ENCODE results near the gene TEAD2.

DNA sequence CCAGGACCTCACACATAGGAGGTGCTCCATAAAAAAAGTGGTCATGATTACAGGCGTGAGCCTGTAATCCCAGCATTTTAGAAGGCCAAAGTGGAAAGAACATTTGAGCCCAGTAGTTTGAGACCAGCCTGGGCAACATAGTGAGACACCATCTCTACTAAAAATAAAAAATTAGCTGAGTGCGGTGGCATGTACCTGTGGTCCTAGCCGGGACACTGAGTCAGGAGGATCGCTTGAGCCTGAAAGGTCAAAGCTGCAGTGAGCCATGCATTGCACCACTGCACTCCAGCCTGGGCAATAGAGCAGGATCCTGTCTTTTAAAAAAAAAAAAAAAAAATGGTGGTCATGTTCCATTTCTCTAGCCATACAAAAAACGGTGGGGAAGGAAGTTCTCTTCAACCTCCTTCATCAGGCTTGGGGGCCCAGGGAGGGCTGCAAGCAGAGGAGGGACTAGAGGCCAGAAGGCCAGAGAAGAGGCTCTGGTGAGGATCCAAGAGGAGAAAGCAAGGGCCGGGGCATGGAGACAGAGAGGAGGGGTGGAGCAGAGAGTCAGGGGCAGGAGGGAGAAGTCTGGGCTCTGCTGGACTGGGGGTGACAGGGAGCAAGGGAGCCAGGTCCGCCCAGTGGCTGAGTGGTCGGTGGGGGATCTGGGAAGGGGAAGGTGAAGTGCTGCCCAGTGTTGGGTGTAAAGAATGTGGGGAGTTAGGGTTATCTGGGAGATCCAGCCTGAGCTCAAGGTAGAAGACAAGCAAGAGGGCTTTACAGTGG, 34.7 kb upstream of the TEAD2 start:
- TF ChIP-seq EP300 (IDR thresholded peaks at IDR 0.05; ENCODE audit: borderline replicate concordance) (no peak), CREB1 (IDR thresholded peaks at IDR 0.05; ENCODE audit: low read depth) (no peak), CEBPB (IDR thresholded peaks at IDR 0.05) (no peak), NFIC (IDR thresholded peaks at IDR 0.05) (no peak), RAD21 (IDR thresholded peaks at IDR 0.05; ENCODE audit: low read depth) (no peak), FOXM1 (IDR thresholded peaks at IDR 0.05; ENCODE audit: borderline replicate concordance, low read depth) (no peak)
- TF ChIP-seq, protein P1, sequence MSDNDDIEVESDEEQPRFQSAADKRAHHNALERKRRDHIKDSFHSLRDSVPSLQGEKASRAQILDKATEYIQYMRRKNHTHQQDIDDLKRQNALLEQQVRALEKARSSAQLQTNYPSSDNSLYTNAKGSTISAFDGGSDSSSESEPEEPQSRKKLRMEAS (IDR thresholded peaks at IDR 0.05): no peak
- TF ChIP-seq, protein P2, sequence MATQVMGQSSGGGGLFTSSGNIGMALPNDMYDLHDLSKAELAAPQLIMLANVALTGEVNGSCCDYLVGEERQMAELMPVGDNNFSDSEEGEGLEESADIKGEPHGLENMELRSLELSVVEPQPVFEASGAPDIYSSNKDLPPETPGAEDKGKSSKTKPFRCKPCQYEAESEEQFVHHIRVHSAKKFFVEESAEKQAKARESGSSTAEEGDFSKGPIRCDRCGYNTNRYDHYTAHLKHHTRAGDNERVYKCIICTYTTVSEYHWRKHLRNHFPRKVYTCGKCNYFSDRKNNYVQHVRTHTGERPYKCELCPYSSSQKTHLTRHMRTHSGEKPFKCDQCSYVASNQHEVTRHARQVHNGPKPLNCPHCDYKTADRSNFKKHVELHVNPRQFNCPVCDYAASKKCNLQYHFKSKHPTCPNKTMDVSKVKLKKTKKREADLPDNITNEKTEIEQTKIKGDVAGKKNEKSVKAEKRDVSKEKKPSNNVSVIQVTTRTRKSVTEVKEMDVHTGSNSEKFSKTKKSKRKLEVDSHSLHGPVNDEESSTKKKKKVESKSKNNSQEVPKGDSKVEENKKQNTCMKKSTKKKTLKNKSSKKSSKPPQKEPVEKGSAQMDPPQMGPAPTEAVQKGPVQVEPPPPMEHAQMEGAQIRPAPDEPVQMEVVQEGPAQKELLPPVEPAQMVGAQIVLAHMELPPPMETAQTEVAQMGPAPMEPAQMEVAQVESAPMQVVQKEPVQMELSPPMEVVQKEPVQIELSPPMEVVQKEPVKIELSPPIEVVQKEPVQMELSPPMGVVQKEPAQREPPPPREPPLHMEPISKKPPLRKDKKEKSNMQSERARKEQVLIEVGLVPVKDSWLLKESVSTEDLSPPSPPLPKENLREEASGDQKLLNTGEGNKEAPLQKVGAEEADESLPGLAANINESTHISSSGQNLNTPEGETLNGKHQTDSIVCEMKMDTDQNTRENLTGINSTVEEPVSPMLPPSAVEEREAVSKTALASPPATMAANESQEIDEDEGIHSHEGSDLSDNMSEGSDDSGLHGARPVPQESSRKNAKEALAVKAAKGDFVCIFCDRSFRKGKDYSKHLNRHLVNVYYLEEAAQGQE (IDR thresholded peaks at IDR 0.05; ENCODE audit: low read depth): no peak
